Omental fat pad (tissue), 4 donors: ENCODE measurements around the gene TCF3. TPM values are rescaled to one million over a fixed set of nuclear protein-coding genes. Genes with fewer than 3 reads are reported as not detected.

Experiments used
- ATAC-seq: fragments of 150-250 bp; one replicate; pipeline ENCODE4 v1.9.1; 2016; ENCODE audit warnings: mild to moderate bottlenecking, moderate library complexity; ENCODE audit not compliant: low FRiP score
- DNase-seq: peaks from one replicate; pipeline ENCODE4 v3.0.0-alpha.2; 2019; ENCODE audit warnings: low spot score
- CTCF ChIP-seq, 3 donors: fragments of 450-650 bp; IDR thresholded peaks; one replicate each; pipeline ENCODE4 v1.5.1; 2016 to 2017; ENCODE audit warnings: antibody characterized with exemption in 3 of 3, mild to moderate bottlenecking in 3 of 3, moderate library complexity in 2 of 3
- total RNA-seq, 4 donors: library from RNA; depleted of rRNA; stranded (reverse); fragments of >200 nt; gene quantifications; one replicate each; pipeline ENCODE4 v1.1.0, GENCODE V29; 2016

The TCF3 gene
- total RNA-seq, 4 donors from 2014 or later, result 24.2 to 46.6 (median 40.4) TPM

GRCh38 chr19:1613808-1614570, 38.4 kb downstream of the TCF3 start:
- no peak for DNase-seq
- no peak for ATAC-seq
- no peak for TF ChIP-seq CTCF (IDR thresholded peaks at IDR 0.05)

GRCh38 chr19:1613146-1613545, 39.3 kb downstream of the TCF3 start:
- DNase-seq (no peak), ATAC-seq (no peak)
- no peak for TF ChIP-seq CTCF (IDR thresholded peaks at IDR 0.05)

GRCh38 chr19:1612114-1613086, 40.0 kb downstream of the TCF3 start:
- TF ChIP-seq CTCF (IDR thresholded peaks at IDR 0.05), result no peak
- ATAC-seq (no peak), DNase-seq (no peak)

GRCh38 chr19:1611353-1611752, 41.1 kb downstream of the TCF3 start:
- ATAC-seq (no peak), DNase-seq (no peak)
- TF ChIP-seq CTCF (IDR thresholded peaks at IDR 0.05), result no peak

GRCh38 chr19:1610579-1610978, 41.8 kb downstream of the TCF3 start:
- no peak for DNase-seq
- no peak for ATAC-seq
- TF ChIP-seq CTCF (IDR thresholded peaks at IDR 0.05), result no peak

GRCh38 chr19:1609680-1610474, 42.5 kb downstream of the TCF3 start:
- DNase-seq, result no peak
- no peak for TF ChIP-seq CTCF (IDR thresholded peaks at IDR 0.05)
- no peak for ATAC-seq
